WTC11 (cell line): ENCODE results near the gene ZIC1.

Experiments used
- CREB1 ChIP-seq: sonication (generic); formaldehyde crosslinking; IDR thresholded peaks from 2 replicates; pipeline ENCODE4 v1.8.0; 2023; ENCODE audit warnings: mild to moderate bottlenecking, missing genetic modification reagents
- ELF4 ChIP-seq: sonication (generic); formaldehyde crosslinking; IDR thresholded peaks from 2 replicates; pipeline ENCODE4 v1.8.1; 2022; ENCODE audit warnings: low read depth, mild to moderate bottlenecking, moderate library complexity, missing genetic modification reagents
- FOXJ3 ChIP-seq: sonication (generic); formaldehyde crosslinking; IDR thresholded peaks from 2 replicates; pipeline ENCODE4 v1.9.0; 2021; ENCODE audit warnings: missing genetic modification reagents, mild to moderate bottlenecking, borderline replicate concordance
- IRF2 ChIP-seq: sonication (generic); formaldehyde crosslinking; IDR thresholded peaks from 2 replicates; pipeline ENCODE4 v1.8.0; 2022; ENCODE audit warnings: low read depth, missing genetic modification reagents, borderline replicate concordance
- NR3C1 ChIP-seq: sonication (generic); formaldehyde crosslinking; conservative IDR thresholded peaks from 2 replicates; pipeline ENCODE4 v1.8.1; 2023; ENCODE audit warnings: low read depth, mild to moderate bottlenecking, missing genetic modification reagents
- SOX15 ChIP-seq: fragments of 250-450 bp; sonication (Bioruptor Pico); IDR thresholded peaks from 2 replicates; pipeline ENCODE4 v1.9.0; 2021; ENCODE audit warnings: mild to moderate bottlenecking
- STAT6 ChIP-seq: sonication (generic); formaldehyde crosslinking; conservative IDR thresholded peaks from 2 replicates; pipeline ENCODE4 v1.8.1; 2023; ENCODE audit warnings: mild to moderate bottlenecking, low read depth, missing genetic modification reagents, moderate library complexity
- ZNF512 ChIP-seq: sonication (generic); formaldehyde crosslinking; IDR thresholded peaks from 2 replicates; pipeline ENCODE4 v1.8.1; 2022; ENCODE audit warnings: missing genetic modification reagents, borderline replicate concordance
- ZSCAN18 ChIP-seq: fragments of 250-450 bp; sonication (Bioruptor Pico); IDR thresholded peaks from 2 replicates; pipeline ENCODE4 v2.1.2; 2022; ENCODE audit warnings: mild to moderate bottlenecking, moderate library complexity
- TF ChIP-seq, protein P1 (sequence below): fragments of 200-600 bp; IDR thresholded peaks from 2 replicates; pipeline ENCODE4 v1.8.0; 2022; ENCODE audit warnings: antibody characterized with exemption
- TF ChIP-seq, protein P2 (sequence below): fragments of 250-450 bp; sonication (Bioruptor Pico); IDR thresholded peaks from 2 replicates; pipeline ENCODE4 v1.9.0; 2021; ENCODE audit warnings: mild to moderate bottlenecking

DNA sequence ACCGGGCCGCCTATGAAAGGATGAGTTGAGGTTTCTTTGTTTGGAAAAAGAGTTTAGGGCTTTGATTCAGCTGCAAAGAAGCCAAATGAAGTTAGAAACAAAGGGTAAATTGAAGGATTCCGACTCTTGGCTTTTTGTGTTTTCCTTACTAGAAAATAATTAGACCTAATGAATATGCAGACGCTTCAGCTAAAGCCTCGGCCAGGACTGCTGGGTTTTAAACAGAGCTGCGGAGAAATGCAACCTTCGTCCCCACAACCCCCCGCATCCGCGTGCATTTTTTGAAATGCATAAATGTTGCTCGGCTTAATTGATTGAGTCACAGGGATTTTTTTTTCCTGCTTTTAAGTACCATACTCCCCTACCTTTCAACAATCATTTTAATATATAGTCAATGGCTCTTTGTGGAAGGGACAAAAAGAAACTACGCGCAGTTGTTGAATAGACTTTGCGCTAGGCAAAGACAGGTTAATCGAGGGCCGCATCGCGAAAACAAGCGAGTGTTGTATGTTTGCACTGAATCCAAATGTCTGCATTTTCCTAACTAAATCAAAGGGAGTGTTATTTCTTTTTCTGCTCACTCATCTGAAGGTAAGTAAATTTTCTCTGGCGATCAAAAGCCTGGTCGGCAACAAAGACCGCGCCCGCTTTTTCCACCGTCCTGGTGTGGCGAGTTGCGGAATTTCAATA is 1.5 kb upstream of the ZIC1 start:
- TF ChIP-seq, protein P1, sequence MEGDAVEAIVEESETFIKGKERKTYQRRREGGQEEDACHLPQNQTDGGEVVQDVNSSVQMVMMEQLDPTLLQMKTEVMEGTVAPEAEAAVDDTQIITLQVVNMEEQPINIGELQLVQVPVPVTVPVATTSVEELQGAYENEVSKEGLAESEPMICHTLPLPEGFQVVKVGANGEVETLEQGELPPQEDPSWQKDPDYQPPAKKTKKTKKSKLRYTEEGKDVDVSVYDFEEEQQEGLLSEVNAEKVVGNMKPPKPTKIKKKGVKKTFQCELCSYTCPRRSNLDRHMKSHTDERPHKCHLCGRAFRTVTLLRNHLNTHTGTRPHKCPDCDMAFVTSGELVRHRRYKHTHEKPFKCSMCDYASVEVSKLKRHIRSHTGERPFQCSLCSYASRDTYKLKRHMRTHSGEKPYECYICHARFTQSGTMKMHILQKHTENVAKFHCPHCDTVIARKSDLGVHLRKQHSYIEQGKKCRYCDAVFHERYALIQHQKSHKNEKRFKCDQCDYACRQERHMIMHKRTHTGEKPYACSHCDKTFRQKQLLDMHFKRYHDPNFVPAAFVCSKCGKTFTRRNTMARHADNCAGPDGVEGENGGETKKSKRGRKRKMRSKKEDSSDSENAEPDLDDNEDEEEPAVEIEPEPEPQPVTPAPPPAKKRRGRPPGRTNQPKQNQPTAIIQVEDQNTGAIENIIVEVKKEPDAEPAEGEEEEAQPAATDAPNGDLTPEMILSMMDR: no peak
- no peak for TF ChIP-seq SOX15 (CRISPR knock-in tag)
- no peak for TF ChIP-seq ELF4 (CRISPR knock-in tag)
- TF ChIP-seq, protein P2, sequence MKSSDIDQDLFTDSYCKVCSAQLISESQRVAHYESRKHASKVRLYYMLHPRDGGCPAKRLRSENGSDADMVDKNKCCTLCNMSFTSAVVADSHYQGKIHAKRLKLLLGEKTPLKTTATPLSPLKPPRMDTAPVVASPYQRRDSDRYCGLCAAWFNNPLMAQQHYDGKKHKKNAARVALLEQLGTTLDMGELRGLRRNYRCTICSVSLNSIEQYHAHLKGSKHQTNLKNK: no peak
- TF ChIP-seq ZNF512 (CRISPR knock-in tag): no peak
- no peak for TF ChIP-seq CREB1
- no peak for TF ChIP-seq STAT6
- no peak for TF ChIP-seq FOXJ3 (CRISPR knock-in tag)
- TF ChIP-seq ZSCAN18 (CRISPR knock-in tag): no peak
- no peak for TF ChIP-seq IRF2 (CRISPR knock-in tag)
- no peak for TF ChIP-seq NR3C1 (CRISPR knock-in tag)
